Measurements from ENCODE around the gene PCDHB4. TPM values are rescaled to one million over a fixed set of nuclear protein-coding genes. Genes with fewer than 3 reads are reported as not detected.
A peak's percentile ranks its signal among the peaks of the same experiment; 100 is the strongest.

PCDHB4 gene
- polyA plus RNA-seq, 3 donors: not detected

- WGBS (ENCODE audit: insufficient coverage): no CpG with 5 or more reads among the region's 1 CpG
- Histone ChIP-seq H3K36me3 (replicated peaks in 1 of 2; ENCODE audit: control insufficient read depth in 1 of 2, insufficient read depth in 2 of 2, low read length in 2 of 2) (no peaks in the 10 kb centered on the region), H3K9ac (ENCODE audit: insufficient read depth, low read length, poor library complexity, severe bottlenecking) (no peak overlapping the region), H3K9me3 (replicated peaks in 1 of 2; ENCODE audit: control insufficient read depth in 1 of 2, insufficient read depth in 1 of 2, low read length in 2 of 2) (peaks cover 10 to 12% of the 10 kb centered on the region in 2 donors), H3K4me3 (replicated peaks in 1 of 3; ENCODE audit: low read depth in 2 of 3, low read length in 3 of 3) (no peak overlapping the region), H3K27ac (ENCODE audit: low read depth in 1 of 2, low read length in 2 of 2) (no peak overlapping the region), H3K27me3 (ENCODE audit: control insufficient read depth in 2 of 2, insufficient read depth in 2 of 2, low read length in 2 of 2) (peaks cover 0 to 3% of the 10 kb centered on the region in 2 donors), H3K79me2 (ENCODE audit: insufficient read depth, low read length) (no peaks in the 10 kb centered on the region), H3K4me2 (replicated peaks; ENCODE audit: extremely low read depth, low read length, poor library complexity, severe bottlenecking) (no peak overlapping the region), H3K4me1 (ENCODE audit: control insufficient read depth in 1 of 2, insufficient read depth in 2 of 2, low read length in 2 of 2) (no peaks in the 10 kb centered on the region), H2AFZ (ENCODE audit: insufficient read depth, low read depth, low read length, poor library complexity, severe bottlenecking) (no peak overlapping the region), H4K20me1 (ENCODE audit: insufficient read depth, low read length) (no peaks in the 10 kb centered on the region)
- DNase-seq: no peak
- H3K27ac Mint-ChIP-seq: no peak overlapping the region
- H3K9me3 Mint-ChIP-seq: peaks cover 15 to 28% (median 20%) of the 10 kb centered on the region in 7 donors
- H3K4me1 Mint-ChIP-seq: no peaks in the 10 kb centered on the region
- H3K36me3 Mint-ChIP-seq: no peaks in the 10 kb centered on the region
- intact Hi-C loops (cut with micrococcal nuclease): no loop called here
- no peak for TF ChIP-seq CTCF (IDR thresholded peaks at IDR 0.05)
- peaks cover 2 to 15% (median 13%) of the 10 kb centered on the region in 3 donors for H3K27me3 Mint-ChIP-seq (ENCODE audit: low read depth in 3 of 3)
- no peak overlapping the region for H3K4me3 Mint-ChIP-seq
Observed at GRCh38 chr5:141127305-141127704, 5.7 kb downstream of the PCDHB4 start.

GRCh38 chr5:141135030-141135717, 13.6 kb downstream of the PCDHB4 start, which contains the start of gene PCDHB5:
Gene PCDHB5, plus strand, starts transcription at chr5:141135206. Its CDS starts 229 bp downstream, at chr5:141135435.
- TF ChIP-seq CTCF (IDR thresholded peaks at IDR 0.05): no peak
- H3K27ac Mint-ChIP-seq: no peak within 1 kb of the TSS
- no peaks in the 10 kb centered on the region for H3K36me3 Mint-ChIP-seq
- intact Hi-C loops (cut with micrococcal nuclease): no loop called here
- no peak within 1 kb of the TSS for H3K9ac ChIP-seq (ENCODE audit: insufficient read depth, low read length, poor library complexity, severe bottlenecking)
- no peaks in the 10 kb centered on the region for H3K79me2 ChIP-seq (ENCODE audit: insufficient read depth, low read length)
- no peak within 1 kb of the TSS for H3K27ac ChIP-seq (ENCODE audit: low read depth in 1 of 2, low read length in 2 of 2)
- H3K4me1 ChIP-seq (ENCODE audit: control insufficient read depth in 1 of 2, insufficient read depth in 2 of 2, low read length in 2 of 2): no peaks in the 10 kb centered on the region
- H3K27me3 Mint-ChIP-seq (ENCODE audit: low read depth in 3 of 3): peaks cover 1 to 19% (median 3%) of the 10 kb centered on the region in 3 donors
- no peak within 1 kb of the TSS for H3K4me2 ChIP-seq (replicated peaks; ENCODE audit: extremely low read depth, low read length, poor library complexity, severe bottlenecking)
- peaks cover 27 to 45% (median 37%) of the 10 kb centered on the region in 7 donors for H3K9me3 Mint-ChIP-seq
- peak within 1 kb of the TSS in 1 of 2 donors; percentile 36 for H3K4me3 Mint-ChIP-seq
- H3K9me3 ChIP-seq (replicated peaks in 1 of 2; ENCODE audit: control insufficient read depth in 1 of 2, insufficient read depth in 1 of 2, low read length in 2 of 2): peaks cover 27 to 28% of the 10 kb centered on the region in 2 donors
- 28% methylated on average over 21 of the region's 22 CpGs for WGBS (ENCODE audit: insufficient coverage)
- H3K4me1 Mint-ChIP-seq: no peaks in the 10 kb centered on the region
- no peaks in the 10 kb centered on the region for H4K20me1 ChIP-seq (ENCODE audit: insufficient read depth, low read length)
- DNase-seq: no peak
- H3K36me3 ChIP-seq (replicated peaks in 1 of 2; ENCODE audit: control insufficient read depth in 1 of 2, insufficient read depth in 2 of 2, low read length in 2 of 2): no peaks in the 10 kb centered on the region
- peaks cover 0 to 6% of the 10 kb centered on the region in 2 donors for H3K27me3 ChIP-seq (ENCODE audit: control insufficient read depth in 2 of 2, insufficient read depth in 2 of 2, low read length in 2 of 2)
- H3K4me3 ChIP-seq (replicated peaks in 1 of 3; ENCODE audit: low read depth in 2 of 3, low read length in 3 of 3): no peak within 1 kb of the TSS
- no peak within 1 kb of the TSS for H2AFZ ChIP-seq (ENCODE audit: insufficient read depth, low read depth, low read length, poor library complexity, severe bottlenecking)
